HG02870 (cell line): ENCODE results near the gene C11orf98.
A peak's percentile ranks its signal among the peaks of the same experiment; 100 is the strongest.
"Not testable (repeated sequence)": the region's sequence is repeated elsewhere in the genome, so short reads cannot be mapped to it uniquely, and the experiment has no call there.

ENCODE experiments used
- ATAC-seq: cut with Tn5 transposase; IDR thresholded peaks from one replicate; pipeline ENCODE4 v1.9.1; 2021; ENCODE audit warnings: mild to moderate bottlenecking, moderate library complexity; ENCODE audit not compliant: unreplicated experiment

The C11orf98 gene

DNA sequence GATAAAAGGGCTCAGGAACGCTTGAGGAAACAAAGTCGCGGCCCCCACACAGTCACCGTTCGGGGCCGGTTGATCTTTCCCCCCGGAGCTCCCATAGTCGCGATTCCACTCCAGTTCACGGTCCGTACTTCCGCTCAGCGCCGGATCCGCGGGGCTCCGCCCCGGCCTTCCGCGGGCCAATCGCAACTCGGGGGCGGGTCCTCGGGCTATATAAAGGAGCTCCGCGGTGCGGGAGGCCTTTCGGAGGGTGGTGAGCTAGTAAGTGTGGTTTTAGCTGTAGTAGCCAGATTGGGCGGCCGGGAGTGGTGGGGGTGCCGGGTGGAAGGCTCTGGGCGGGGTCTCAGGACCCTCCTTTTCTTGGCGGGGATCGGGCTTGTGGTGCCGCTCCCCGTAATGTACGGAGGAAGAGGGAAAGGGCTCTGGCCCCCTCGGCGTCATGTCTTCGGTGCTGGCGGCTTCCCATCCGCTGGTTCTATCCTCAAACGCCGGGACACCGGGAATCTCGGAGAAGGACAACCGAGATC lies at the start of gene C11orf98, which contains the start of gene CSKMT:
Gene C11orf98 (minus strand): TSS at position 136 of the 524 bp plus-strand sequence. CDS start 41 bp downstream, at position 95.
Gene CSKMT (plus strand): TSS at position 238 of the 524 bp plus-strand sequence. CDS start 568 bp downstream, outside the sequence.
- ATAC-seq = peak; percentile 78

- no peak for ATAC-seq
Measured at GRCh38 chr11:62713343-62713742, 48.3 kb upstream of the C11orf98 start.

- ATAC-seq = no peak
Measured at GRCh38 chr11:62712861-62713260, 47.9 kb upstream of the C11orf98 start.

DNA sequence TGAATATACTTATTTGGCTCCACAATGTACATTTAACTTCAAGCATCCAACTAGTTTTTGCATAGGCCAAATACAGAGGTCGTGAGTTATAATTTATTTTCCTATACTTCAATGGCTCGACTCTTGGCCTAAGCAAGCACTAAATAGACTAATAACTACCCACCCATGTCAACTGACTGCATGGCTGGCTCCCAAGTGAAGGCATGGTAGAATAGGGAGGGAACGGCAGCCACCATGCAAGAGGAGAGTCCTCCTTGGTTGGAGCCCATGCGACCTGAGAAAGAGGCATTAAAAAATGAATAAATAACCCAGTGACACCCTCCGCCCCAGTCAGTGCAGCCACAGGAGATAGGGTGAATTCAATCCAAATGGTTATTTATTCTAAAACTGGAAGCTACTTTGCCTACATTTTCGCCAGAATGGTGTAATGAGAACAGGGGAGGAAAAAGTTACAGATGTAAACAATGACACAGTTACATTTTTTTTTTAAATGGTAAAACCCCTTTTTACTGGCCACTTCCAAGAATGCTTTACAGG lies 47.3 kb upstream of the C11orf98 start:
- no peak for ATAC-seq

DNA sequence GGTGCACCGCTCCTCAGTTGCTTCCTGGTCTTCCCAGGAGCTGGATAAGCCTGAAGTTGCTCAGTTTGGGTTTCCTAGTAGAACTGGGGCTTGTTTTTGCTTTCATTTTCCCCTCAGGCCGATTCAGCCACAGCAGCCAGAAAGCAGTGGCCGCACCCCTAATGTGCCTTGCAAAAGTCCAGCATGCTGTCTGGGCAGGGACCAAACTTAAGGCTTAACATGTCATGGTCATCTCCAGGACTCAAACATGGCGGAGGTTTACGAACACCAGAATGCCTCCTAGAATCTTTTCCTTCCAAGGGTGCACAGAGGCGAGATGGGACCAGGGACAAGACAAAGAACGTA lies 45.0 kb upstream of the C11orf98 start:
- ATAC-seq = no peak

- peak; percentile 72 for ATAC-seq
Measured at GRCh38 chr11:62709247-62710000, 44.4 kb upstream of the C11orf98 start.

DNA sequence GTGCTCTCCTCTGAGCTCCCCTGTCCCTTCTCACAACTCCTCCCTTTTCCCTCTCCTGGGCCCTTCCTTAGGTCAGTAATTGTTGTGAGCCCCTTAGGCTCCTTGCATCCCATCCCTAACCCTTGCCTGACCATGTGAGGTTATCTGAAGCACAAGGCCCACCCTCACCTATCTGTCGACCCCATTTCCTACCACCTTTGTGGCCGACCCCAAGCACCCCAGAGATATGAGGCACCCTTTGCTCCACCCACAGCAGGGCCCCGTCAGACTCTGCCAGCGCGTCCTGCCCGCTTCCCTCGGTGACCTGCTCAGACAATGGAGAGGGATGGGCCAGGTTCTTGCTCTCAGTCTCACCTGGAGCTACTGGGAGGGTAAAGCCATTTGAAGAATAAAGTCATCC lies 43.8 kb upstream of the C11orf98 start:
- no peak for ATAC-seq

GRCh38 chr11:62708392-62708791 lies 43.4 kb upstream of the C11orf98 start:
- no peak for ATAC-seq

DNA sequence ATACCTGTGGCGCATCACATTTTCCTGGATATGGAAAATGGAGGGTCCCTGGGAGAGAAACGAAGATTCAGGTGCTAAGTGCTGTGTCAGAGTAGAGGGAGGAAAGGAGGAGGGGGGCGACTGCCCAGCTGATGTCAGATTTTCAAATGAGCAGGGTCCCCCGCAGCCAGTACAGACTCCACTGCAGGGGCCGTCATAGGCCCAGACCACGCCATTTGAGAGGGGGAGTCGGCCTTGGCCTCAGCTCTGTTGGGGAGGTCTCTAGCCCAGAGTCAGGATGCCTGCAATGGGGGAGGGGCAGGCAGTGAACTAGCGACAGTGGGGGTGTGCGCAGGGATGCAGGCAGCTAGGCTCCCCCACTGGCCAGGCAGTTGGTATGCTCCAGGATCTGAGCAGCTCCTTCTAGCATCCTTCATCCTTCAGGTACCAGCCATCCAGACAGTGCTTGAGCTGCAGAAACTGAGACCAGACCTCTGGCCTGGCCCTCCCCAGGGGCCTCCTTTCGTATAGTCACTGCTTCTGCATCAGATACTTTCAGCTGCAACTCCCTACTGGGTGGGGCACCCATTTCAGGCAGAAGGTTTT lies 42.4 kb upstream of the C11orf98 start, which contains the start of the genes BSCL2 and GNG3:
Gene BSCL2 (minus strand): TSS at position 148 of the 585 bp plus-strand sequence. CDS start 229 bp downstream, outside the sequence.
Gene GNG3 (plus strand): TSS at position 400 of the 585 bp plus-strand sequence. CDS start 620 bp downstream, outside the sequence.
- no peak for ATAC-seq

GRCh38 chr11:62706850-62707247 lies 41.8 kb upstream of the C11orf98 start:
- no peak for ATAC-seq

- ATAC-seq = no peak
Measured at GRCh38 chr11:62705880-62706849, 41.2 kb upstream of the C11orf98 start.

- ATAC-seq = no peak
Measured at GRCh38 chr11:62705413-62705812, 40.4 kb upstream of the C11orf98 start.

GRCh38 chr11:62703921-62704320 lies 38.9 kb upstream of the C11orf98 start:
- ATAC-seq = not testable (repeated sequence)

- ATAC-seq = no peak
Measured at GRCh38 chr11:62702246-62702645, 37.2 kb upstream of the C11orf98 start.

DNA sequence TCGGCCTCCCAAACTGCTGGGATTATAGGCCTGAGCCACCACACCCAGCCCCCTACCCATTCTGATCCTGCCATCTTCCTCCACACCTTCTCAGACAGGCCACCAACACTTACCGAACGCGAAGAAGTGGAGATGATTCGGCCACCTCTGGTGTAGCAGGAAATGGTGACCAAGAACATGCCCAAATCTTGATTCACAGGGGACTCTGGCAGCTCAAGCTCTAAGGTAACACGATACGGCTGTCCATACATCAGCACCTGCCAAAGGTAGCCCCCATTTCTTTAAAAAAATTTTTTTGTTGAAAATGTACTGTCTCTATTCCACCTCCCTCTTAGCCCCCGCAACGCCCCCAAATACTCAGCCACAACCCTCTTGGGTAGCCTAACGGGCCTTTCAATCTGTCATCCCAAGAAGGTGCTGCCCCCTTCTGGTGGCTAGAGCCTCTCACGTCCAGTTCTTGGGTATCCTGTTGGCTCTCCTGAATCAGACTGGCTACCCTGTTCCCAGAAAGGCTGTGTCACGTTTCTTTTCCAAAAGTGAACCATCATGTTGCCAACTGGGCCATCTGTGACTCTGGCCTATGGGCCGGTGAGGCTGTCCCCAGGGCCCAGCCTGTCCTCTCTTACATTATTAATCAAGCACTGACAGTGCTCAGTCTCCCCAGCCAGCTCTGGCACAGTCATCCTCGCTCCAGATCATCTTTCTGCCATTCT lies 29.6 kb upstream of the C11orf98 start:
- no peak for ATAC-seq

GRCh38 chr11:62693624-62694023 lies 28.6 kb upstream of the C11orf98 start:
- not testable (repeated sequence) for ATAC-seq

GRCh38 chr11:62689421-62690183 lies 24.6 kb upstream of the C11orf98 start, which contains the start of gene LRRN4CL:
TSS of gene LRRN4CL (minus strand) at chr11:62689530. CDS start at chr11:62688508, 1,022 bp downstream.
- ATAC-seq = no peak

GRCh38 chr11:62688491-62688890 lies 23.5 kb upstream of the C11orf98 start:
- ATAC-seq = no peak
